Endothelial cell of umbilical vein (primary cell): ENCODE measurements around the gene SGCB. TPM values are rescaled to one million over a fixed set of nuclear protein-coding genes. Genes with fewer than 3 reads are reported as not detected.

Source experiments
- BruUV-seq: library from RNA; stranded (reverse); fragments of 400-500 nt; replicated peaks from 2 replicates; lab custom pipeline; 2021; lab: Mats Ljungman, UMichigan
- CTCF ChIA-PET: fragments of 300-600, 350-600 bp; sonication (Branson Sonifier 250); formaldehyde crosslinking; loops from one replicate; lab custom pipeline; 2021; ENCODE audit warnings: antibody characterized with exemption, inconsistent platforms; lab: Charles Lee
- POLR2A ChIA-PET: fragments of 300-600, 350-600 bp; sonication (Branson Sonifier 250); formaldehyde crosslinking; loops from one replicate; lab custom pipeline; 2021; ENCODE audit warnings: antibody characterized with exemption, inconsistent platforms; lab: Charles Lee
- DNase-seq: peaks from one replicate; pipeline ENCODE4 v3.0.0-alpha.2; 2011; ENCODE audit warnings: low read depth, low spot score
- FAIRE-seq: peaks from 2 replicates; lab custom pipeline; 2011; peaks lifted over from hg19 to GRCh38; lab: Jason Lieb, UNC
- H2AFZ ChIP-seq: 2 replicates; pipeline ENCODE4 v1.6.0; 2012; ENCODE audit warnings: low read depth, low read length, control low read depth, inconsistent platforms
- H3K27ac ChIP-seq: 2 replicates; pipeline ENCODE4 v1.5.1; 2011; ENCODE audit warnings: low read depth, mild to moderate bottlenecking, control low read depth, low read length, moderate library complexity; ENCODE audit not compliant: insufficient read depth
- H3K27me3 ChIP-seq, 2 experiments: 2 replicates each; pipeline versions ENCODE4 v1.6.0 to v1.6.1; 2011; ENCODE audit warnings: low read length in 2 of 2, mixed read lengths in 1 of 2; ENCODE audit not compliant: control insufficient read depth in 2 of 2, insufficient read depth in 2 of 2
- H3K36me3 ChIP-seq, 2 experiments: 2 replicates in 1 of 2; 3 replicates in 1 of 2; pipeline ENCODE4 v1.5.1; 2011; ENCODE audit warnings: low read length in 2 of 2, mild to moderate bottlenecking in 1 of 2, moderate library complexity in 1 of 2; ENCODE audit not compliant: control insufficient read depth in 2 of 2, insufficient read depth in 2 of 2; ENCODE audit errors: extremely low read depth in 1 of 2
- H3K4me1 ChIP-seq: 3 replicates; pipeline ENCODE4 v1.5.1; 2011; ENCODE audit warnings: mild to moderate bottlenecking, low read length; ENCODE audit not compliant: control insufficient read depth, insufficient read depth; ENCODE audit errors: extremely low read depth
- H3K4me2 ChIP-seq: 2 replicates; pipeline ENCODE4 v1.6.1; 2011; ENCODE audit warnings: low read length, control low read depth, mixed read lengths; ENCODE audit not compliant: insufficient read depth
- H3K4me3 ChIP-seq, 3 experiments: fragments of 200-600 bp in 1 of 3; sonication (generic), shearing (Covaris generic) in 1 of 3; replicated peaks in 1 of 3; 2 replicates each; pipeline ENCODE4 v1.5.1; 2011 to 2016; ENCODE audit warnings: control low read depth in 3 of 3, low read length in 3 of 3, mild to moderate bottlenecking in 2 of 3, inconsistent platforms in 1 of 3, low read depth in 1 of 3, moderate library complexity in 1 of 3; ENCODE audit not compliant: insufficient read depth in 1 of 3
- H3K79me2 ChIP-seq: 2 replicates; pipeline ENCODE4 v1.6.0; 2012; ENCODE audit warnings: low read length, inconsistent platforms; ENCODE audit not compliant: control insufficient read depth, insufficient read depth
- H3K9ac ChIP-seq: replicated peaks from 2 replicates; pipeline ENCODE3; 2011; ENCODE audit warnings: low read length, control low read depth; ENCODE audit not compliant: insufficient read depth; ENCODE audit errors: extremely low read depth
- H3K9me1 ChIP-seq: replicated peaks from 3 replicates; pipeline ENCODE4 v1.6.0; 2011; ENCODE audit warnings: mild to moderate bottlenecking, low read length; ENCODE audit not compliant: control insufficient read depth, insufficient read depth; ENCODE audit errors: extremely low read depth
- H3K9me3 ChIP-seq: replicated peaks from 2 replicates; pipeline ENCODE4 v1.5.1; 2012; ENCODE audit warnings: low read length, inconsistent platforms; ENCODE audit not compliant: control insufficient read depth, insufficient read depth
- H4K20me1 ChIP-seq: replicated peaks from 2 replicates; pipeline ENCODE3; 2011; ENCODE audit warnings: mild to moderate bottlenecking, low read length; ENCODE audit not compliant: control insufficient read depth, insufficient read depth; ENCODE audit errors: extremely low read depth
- EZH2 ChIP-seq: IDR thresholded peaks from 2 replicates; pipeline ENCODE4 v1.6.1; 2012; ENCODE audit warnings: borderline replicate concordance, low read depth, mild to moderate bottlenecking, moderate library complexity, low read length, inconsistent platforms; ENCODE audit not compliant: severe bottlenecking
- FOS ChIP-seq: IDR thresholded peaks from 2 replicates; pipeline ENCODE4 v1.6.1; 2011; ENCODE audit warnings: mild to moderate bottlenecking, low read length, moderate library complexity, borderline replicate concordance; ENCODE audit not compliant: insufficient read depth
- GATA2 ChIP-seq: IDR thresholded peaks from 2 replicates; pipeline ENCODE4 v1.7.0; 2011; ENCODE audit warnings: low read depth, mild to moderate bottlenecking, moderate library complexity, mixed read lengths, low read length; ENCODE audit not compliant: insufficient read length, insufficient read depth
- JUN ChIP-seq: IDR thresholded peaks from 2 replicates; pipeline ENCODE4 v1.6.1; 2011; ENCODE audit warnings: borderline replicate concordance, low read depth; ENCODE audit not compliant: insufficient read length, insufficient read depth
- MAX ChIP-seq: IDR thresholded peaks from 2 replicates; pipeline ENCODE4 v1.6.1; 2011; ENCODE audit not compliant: insufficient read depth, insufficient read length
- MYC ChIP-seq: IDR thresholded peaks from one replicate; pipeline ENCODE4 v1.6.1; 2011; ENCODE audit warnings: mild to moderate bottlenecking, low read depth, low read length
- POLR2A ChIP-seq: IDR thresholded peaks from 2 replicates; pipeline ENCODE4 v1.6.1; 2012; ENCODE audit warnings: low read depth, mild to moderate bottlenecking, control low read depth, low read length
- POLR2AphosphoS5 ChIP-seq: IDR thresholded peaks from 2 replicates; pipeline ENCODE4 v1.6.1; 2012; ENCODE audit warnings: low read depth, mild to moderate bottlenecking, control low read depth, low read length, moderate library complexity; ENCODE audit not compliant: insufficient read depth
- dilution Hi-C: fragments of 300-500 bp; cut with MboI; formaldehyde crosslinking; loops from one replicate; pipeline ENCODE4 v1.15.0; 2019; ENCODE audit warnings: low sequenced_read_pairs; ENCODE audit not compliant: extremely low pct_ligation_motif_present
- intact Hi-C: fragments of 100-400 bp; cut with micrococcal nuclease; formaldehyde crosslinking; loops from one replicate; pipeline ENCODE4 v1.10.0; 2022
- polyA plus RNA-seq, 4 experiments: library from polyadenylated mRNA; depleted of rRNA in 3 of 4; stranded (reverse) in 3 of 4; unstranded in 1 of 4; fragments of >200 nt; gene quantifications; 2 replicates each; pipeline versions ENCODE4 v1.2.1 to v1.2.3, GENCODE V29; 2011 to 2012; ENCODE audit warnings: missing spikeins in 1 of 4
- total RNA-seq: library from RNA; stranded (reverse); gene quantifications from 2 replicates; pipeline ENCODE4 v1.2.3, GENCODE V29; 2021
- TF ChIP-seq, protein P1 (sequence below), 2 donors: IDR thresholded peaks; 1 replicate in 1 of 2; 2 replicates in 1 of 2; pipeline ENCODE4 v1.5.1; 2011; ENCODE audit warnings: low read length in 2 of 2, mild to moderate bottlenecking in 2 of 2, moderate library complexity in 2 of 2, control low read depth in 1 of 2, inconsistent platforms in 1 of 2, low read depth in 1 of 2; ENCODE audit not compliant: insufficient read depth in 1 of 2; ENCODE audit errors: extremely low read depth in 1 of 2

The SGCB gene
- total and polyA plus RNA-seq, 2 donors (not counting 3 experiments of a cell fraction or from before 2014, with no cell fraction given) = 13.7 to 54.0 TPM

- FAIRE-seq (no peak), DNase-seq (no peak)
- no TSS peak for BruUV-seq
- Histone ChIP-seq H3K36me3 (no peaks in the 10 kb centered on the region), H3K27ac (no peak overlapping the region), H3K79me2 (no peaks in the 10 kb centered on the region), H3K4me3 (no peak overlapping the region), H3K9ac (no peak overlapping the region), H3K4me2 (no peak overlapping the region), H2AFZ (no peak overlapping the region), H4K20me1 (no peaks in the 10 kb centered on the region), H3K4me1 (no peaks in the 10 kb centered on the region), H3K27me3 (no peaks in the 10 kb centered on the region), H3K9me3 (no peaks in the 10 kb centered on the region), H3K9me1 (no peaks in the 10 kb centered on the region)
- CTCF ChIA-PET = interaction anchor here (1.1 kb wide), 1 partner anchor 101 kb away, joined by 3 read pairs; no protein-coding TSS in a partner anchor
- POLR2A ChIA-PET = no interaction called here
- TF ChIP-seq EZH2 (no peak), FOS (no peak), POLR2A (no peak), POLR2AphosphoS5 (no peak), JUN (no peak), MYC (no peak), GATA2 (no peak), MAX (no peak)
- TF ChIP-seq, protein P1, sequence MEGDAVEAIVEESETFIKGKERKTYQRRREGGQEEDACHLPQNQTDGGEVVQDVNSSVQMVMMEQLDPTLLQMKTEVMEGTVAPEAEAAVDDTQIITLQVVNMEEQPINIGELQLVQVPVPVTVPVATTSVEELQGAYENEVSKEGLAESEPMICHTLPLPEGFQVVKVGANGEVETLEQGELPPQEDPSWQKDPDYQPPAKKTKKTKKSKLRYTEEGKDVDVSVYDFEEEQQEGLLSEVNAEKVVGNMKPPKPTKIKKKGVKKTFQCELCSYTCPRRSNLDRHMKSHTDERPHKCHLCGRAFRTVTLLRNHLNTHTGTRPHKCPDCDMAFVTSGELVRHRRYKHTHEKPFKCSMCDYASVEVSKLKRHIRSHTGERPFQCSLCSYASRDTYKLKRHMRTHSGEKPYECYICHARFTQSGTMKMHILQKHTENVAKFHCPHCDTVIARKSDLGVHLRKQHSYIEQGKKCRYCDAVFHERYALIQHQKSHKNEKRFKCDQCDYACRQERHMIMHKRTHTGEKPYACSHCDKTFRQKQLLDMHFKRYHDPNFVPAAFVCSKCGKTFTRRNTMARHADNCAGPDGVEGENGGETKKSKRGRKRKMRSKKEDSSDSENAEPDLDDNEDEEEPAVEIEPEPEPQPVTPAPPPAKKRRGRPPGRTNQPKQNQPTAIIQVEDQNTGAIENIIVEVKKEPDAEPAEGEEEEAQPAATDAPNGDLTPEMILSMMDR (IDR thresholded peaks at IDR 0.05; ENCODE audit: extremely low read depth in 1 of 2, insufficient read depth in 1 of 2, low read depth in 1 of 2, low read length in 2 of 2) = no peak
- dilution Hi-C loops (no loop called here), intact Hi-C loops (no loop called here)
These were observed 33.7 kb downstream of the SGCB start for GRCh38 chr4:52004414-52004813.
